WTC11 (cell line): ENCODE results near the gene POLR2C.

Experiments used
- CTCF ChIP-seq: fragments of 200-600 bp; IDR thresholded peaks from 2 replicates; pipeline ENCODE4 v1.8.0; 2022; ENCODE audit warnings: antibody characterized with exemption
- E2F1 ChIP-seq: sonication (generic); formaldehyde crosslinking; IDR thresholded peaks from 2 replicates; pipeline ENCODE4 v1.8.0; 2022; ENCODE audit warnings: mild to moderate bottlenecking, missing genetic modification reagents
- E2F5 ChIP-seq: sonication (generic); formaldehyde crosslinking; IDR thresholded peaks from 2 replicates; pipeline ENCODE4 v1.8.1; 2022; ENCODE audit warnings: mild to moderate bottlenecking, moderate library complexity, missing genetic modification reagents
- JUN ChIP-seq: sonication (generic); formaldehyde crosslinking; IDR thresholded peaks from 2 replicates; pipeline ENCODE4 v1.8.0; 2023; ENCODE audit warnings: mild to moderate bottlenecking, missing genetic modification reagents
- MAX ChIP-seq: sonication (generic); formaldehyde crosslinking; IDR thresholded peaks from 2 replicates; pipeline ENCODE4 v1.8.0; 2022; ENCODE audit warnings: mild to moderate bottlenecking, missing genetic modification reagents
- NFATC4 ChIP-seq: fragments of 250-450 bp; sonication (Bioruptor Pico); IDR thresholded peaks from 2 replicates; pipeline ENCODE4 v1.9.0; 2021; ENCODE audit warnings: mild to moderate bottlenecking
- USF1 ChIP-seq: sonication (generic); formaldehyde crosslinking; IDR thresholded peaks from 2 replicates; pipeline ENCODE4 v1.8.0; 2022; ENCODE audit warnings: mild to moderate bottlenecking, missing genetic modification reagents

- TF ChIP-seq CTCF (no peak), E2F1 (CRISPR knock-in tag) (no peak), NFATC4 (CRISPR knock-in tag) (no peak), MAX (CRISPR knock-in tag) (no peak), E2F5 (CRISPR knock-in tag) (no peak), JUN (CRISPR knock-in tag) (no peak), USF1 (CRISPR knock-in tag) (no peak)
These were observed 42.7 kb downstream of the POLR2C start for GRCh38 chr16:57505169-57505568.
